Activated T-cell treated with anti-CD3 and anti-CD28 coated beads, Interleukin-2, amount 50 U/mL, for 4 hours (primary cell): Measurements from ENCODE around the gene POLE. TPM values are rescaled to one million over a fixed set of nuclear protein-coding genes. Genes with fewer than 3 reads are reported as not detected.
A peak's percentile ranks its signal among the peaks of the same experiment; 100 is the strongest.

Source experiments
- ATAC-seq, 2 donors: fragments of 200-7000 bp; cut with Tn5 transposase; one replicate each; pipeline ENCODE4 v1.10.0; 2021
- DNase-seq: peaks from one replicate; pipeline ENCODE4 v3.0.0-alpha.2; 2020
- H3K27me3 Mint-ChIP-seq: one replicate; pipeline ENCODE4 v1.8.0; 2021; ENCODE audit warnings: low read depth, mixed read lengths
- H3K36me3 Mint-ChIP-seq: one replicate; pipeline ENCODE4 v1.8.0; 2022; ENCODE audit warnings: mixed read lengths; ENCODE audit not compliant: insufficient read depth
- H3K4me1 Mint-ChIP-seq: one replicate; pipeline ENCODE4 v1.8.0; 2021; ENCODE audit warnings: low read depth, mixed read lengths
- H3K4me3 Mint-ChIP-seq: one replicate; pipeline ENCODE4 v1.8.0; 2021; ENCODE audit warnings: mild to moderate bottlenecking, moderate library complexity, mixed read lengths
- H3K9me3 Mint-ChIP-seq: one replicate; pipeline ENCODE4 v1.8.0; 2021; ENCODE audit warnings: mixed read lengths
- total RNA-seq, 3 donors: library from RNA; stranded (reverse); gene quantifications; one replicate each; pipeline ENCODE4 v1.2.1, GENCODE V29; 2021

Gene POLE
- total RNA-seq, 3 donors from 2014 or later, result 98.4 to 110 (median 101) TPM

DNA sequence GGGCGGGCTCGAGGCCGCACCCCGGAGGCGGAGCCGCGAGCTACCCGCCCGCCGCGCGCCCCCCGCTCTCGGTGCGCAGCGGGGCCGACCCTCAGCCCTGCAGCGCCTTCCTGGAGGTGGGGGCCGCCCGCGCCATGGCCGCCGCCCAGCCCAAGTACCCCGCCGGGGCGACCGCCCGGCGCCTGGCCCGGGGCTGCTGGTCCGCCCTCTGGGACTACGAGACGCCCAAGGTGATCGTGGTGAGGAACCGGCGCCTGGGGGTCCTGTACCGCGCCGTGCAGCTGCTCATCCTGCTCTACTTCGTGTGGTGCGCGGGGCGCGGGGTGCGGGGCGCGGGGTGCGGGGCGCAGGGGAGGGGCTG lies 68.5 kb downstream of the POLE start, which contains the start of gene P2RX2:
Gene P2RX2 (plus strand): TSS at position 94 of the 361 bp plus-strand sequence. CDS start 41 bp downstream, at position 135.
- peaks cover 8% of the 10 kb centered on the region for H3K4me1 Mint-ChIP-seq
- DNase-seq (no peak), ATAC-seq (no peak)
- H3K9me3 Mint-ChIP-seq, result no peaks in the 10 kb centered on the region
- H3K27me3 Mint-ChIP-seq, result peaks cover 36% of the 10 kb centered on the region
- H3K36me3 Mint-ChIP-seq, result peaks cover 2% of the 10 kb centered on the region
- peak within 1 kb of the TSS; percentile 20 for H3K4me3 Mint-ChIP-seq

- peak overlapping the region; percentile 20 for H3K4me3 Mint-ChIP-seq
Measured at GRCh38 chr12:132617822-132618682, 69.1 kb downstream of the POLE start.

DNA sequence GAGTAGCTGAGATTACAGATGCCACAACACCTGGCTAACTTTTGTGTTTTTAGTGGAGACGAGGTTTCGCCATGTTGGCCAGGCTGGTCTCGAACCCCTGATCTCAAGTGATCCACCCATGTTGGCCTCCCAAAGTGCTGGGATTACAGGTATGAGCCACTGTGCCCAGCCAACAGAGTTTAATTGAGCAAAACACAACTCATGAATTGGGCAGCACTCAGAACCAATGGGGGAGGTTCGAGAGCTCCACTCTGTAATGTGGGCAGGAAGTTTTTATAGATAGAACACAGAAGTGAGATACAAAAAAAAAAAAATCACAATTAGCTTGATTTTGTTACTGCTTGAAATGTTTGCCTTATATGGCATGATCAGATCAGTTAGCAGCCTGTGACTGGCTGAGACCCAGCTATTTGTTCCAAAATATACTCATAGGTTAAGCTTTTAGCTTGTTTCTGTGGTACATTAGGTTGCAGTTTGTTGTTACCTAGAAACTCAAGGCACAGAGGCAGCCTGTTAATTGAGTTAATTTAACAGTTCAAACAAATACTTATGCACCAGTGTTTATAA lies 69.9 kb downstream of the POLE start:
- no peak overlapping the region for H3K4me3 Mint-ChIP-seq
- H3K27me3 Mint-ChIP-seq, result peaks cover 36% of the 10 kb centered on the region
- no peaks in the 10 kb centered on the region for H3K9me3 Mint-ChIP-seq
- no peaks in the 10 kb centered on the region for H3K36me3 Mint-ChIP-seq
- ATAC-seq (no peak), DNase-seq (no peak)
- peaks cover 5% of the 10 kb centered on the region for H3K4me1 Mint-ChIP-seq

More at GRCh38 chr12:132617822-132618682, 69.1 kb downstream of the POLE start:
- H3K27me3 Mint-ChIP-seq, result peaks cover 36% of the 10 kb centered on the region
- ATAC-seq, result no peak
- DNase-seq, result no peak
- peaks cover 2% of the 10 kb centered on the region for H3K36me3 Mint-ChIP-seq
- peaks cover 8% of the 10 kb centered on the region for H3K4me1 Mint-ChIP-seq
- no peaks in the 10 kb centered on the region for H3K9me3 Mint-ChIP-seq

DNA sequence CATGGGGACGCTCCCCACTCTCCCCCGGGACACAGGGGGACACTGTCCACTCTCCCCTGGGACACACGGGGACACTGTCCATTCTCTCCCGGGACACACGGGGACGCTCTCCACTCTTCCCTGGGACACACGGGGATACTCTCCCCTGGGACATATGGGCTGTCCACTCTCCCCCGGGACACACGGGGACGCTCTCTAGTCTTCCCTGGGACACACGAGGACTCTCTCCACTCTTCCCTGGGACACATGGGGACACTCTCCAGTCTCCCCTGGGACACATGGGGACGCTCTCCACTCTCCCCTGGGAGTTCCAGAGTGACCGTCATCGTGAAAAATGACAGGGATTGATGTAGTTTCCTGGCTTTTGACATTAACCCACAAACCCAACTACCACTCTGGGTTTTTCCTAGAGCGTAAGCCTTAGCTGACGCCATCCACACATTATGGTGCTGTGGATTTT lies 71.5 kb downstream of the POLE start:
- peaks cover 47% of the 10 kb centered on the region for H3K27me3 Mint-ChIP-seq
- H3K36me3 Mint-ChIP-seq, result no peaks in the 10 kb centered on the region
- no peak for ATAC-seq

GRCh38 chr12:132614861-132615578 lies 72.1 kb downstream of the POLE start:
- Mint-ChIP-seq H3K4me1 (peaks cover 7% of the 10 kb centered on the region), H3K4me3 (no peak overlapping the region), H3K36me3 (no peaks in the 10 kb centered on the region), H3K27me3 (peaks cover 48% of the 10 kb centered on the region), H3K9me3 (no peaks in the 10 kb centered on the region)
- DNase-seq, result peak; percentile 76
- peak; percentile 77 to 89 for ATAC-seq

More for the DNA sequence above, 71.5 kb downstream of the POLE start:
- Mint-ChIP-seq H3K9me3 (no peaks in the 10 kb centered on the region), H3K4me3 (no peak overlapping the region), H3K4me1 (peaks cover 5% of the 10 kb centered on the region)
- no peak for DNase-seq

GRCh38 chr12:132614029-132614428 lies 73.1 kb downstream of the POLE start:
- ATAC-seq (no peak), DNase-seq (no peak)
- no peaks in the 10 kb centered on the region for H3K36me3 Mint-ChIP-seq
- no peaks in the 10 kb centered on the region for H3K9me3 Mint-ChIP-seq
- no peak overlapping the region for H3K4me3 Mint-ChIP-seq
- peaks cover 57% of the 10 kb centered on the region for H3K27me3 Mint-ChIP-seq
- H3K4me1 Mint-ChIP-seq, result peaks cover 7% of the 10 kb centered on the region

- Mint-ChIP-seq H3K4me1 (peaks cover 5% of the 10 kb centered on the region), H3K27me3 (peaks cover 55% of the 10 kb centered on the region), H3K36me3 (no peaks in the 10 kb centered on the region), H3K4me3 (no peak overlapping the region), H3K9me3 (no peaks in the 10 kb centered on the region)
- DNase-seq (no peak), ATAC-seq (no peak)
Measured at GRCh38 chr12:132611620-132612019, 75.5 kb downstream of the POLE start.

DNA sequence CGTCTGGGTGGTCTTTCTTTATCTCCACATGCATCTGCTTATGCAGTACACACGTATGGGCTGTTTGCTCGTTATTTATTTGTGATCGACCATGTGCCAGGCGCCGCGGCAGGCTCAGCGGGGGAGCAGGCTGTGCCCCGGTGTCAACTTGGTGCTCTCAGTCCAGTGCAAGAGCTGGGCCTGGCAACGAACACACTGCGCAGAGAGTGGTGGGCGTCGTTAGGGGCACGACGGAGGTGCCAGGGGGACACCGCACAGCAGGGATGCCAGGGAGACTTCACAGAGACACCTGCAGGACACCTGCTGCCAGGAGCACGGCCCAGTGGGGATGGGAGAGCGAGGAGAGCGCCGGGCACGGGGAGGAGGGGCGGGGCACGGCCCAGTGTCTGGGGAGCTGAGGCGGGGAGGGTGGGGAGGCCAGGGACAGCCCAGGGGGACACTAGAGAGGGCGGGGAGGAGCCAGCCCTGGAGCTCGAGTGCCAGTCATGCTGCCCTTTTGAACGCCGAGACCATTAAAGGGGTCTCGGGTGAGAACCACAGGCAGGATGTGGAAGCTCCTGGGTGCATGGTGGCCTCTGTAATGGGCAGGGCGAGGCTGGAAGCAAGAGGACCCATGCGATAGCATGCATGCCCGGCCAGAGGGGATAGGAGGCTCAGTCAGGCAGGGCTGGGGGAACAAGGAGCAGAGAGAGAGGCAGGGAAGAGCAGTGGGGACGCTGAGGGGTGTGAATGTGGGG lies 76.1 kb downstream of the POLE start:
- DNase-seq (no peak), ATAC-seq (no peak)
- Mint-ChIP-seq H3K9me3 (no peaks in the 10 kb centered on the region), H3K27me3 (peaks cover 55% of the 10 kb centered on the region), H3K36me3 (no peaks in the 10 kb centered on the region), H3K4me1 (peaks cover 5% of the 10 kb centered on the region), H3K4me3 (no peak overlapping the region)

DNA sequence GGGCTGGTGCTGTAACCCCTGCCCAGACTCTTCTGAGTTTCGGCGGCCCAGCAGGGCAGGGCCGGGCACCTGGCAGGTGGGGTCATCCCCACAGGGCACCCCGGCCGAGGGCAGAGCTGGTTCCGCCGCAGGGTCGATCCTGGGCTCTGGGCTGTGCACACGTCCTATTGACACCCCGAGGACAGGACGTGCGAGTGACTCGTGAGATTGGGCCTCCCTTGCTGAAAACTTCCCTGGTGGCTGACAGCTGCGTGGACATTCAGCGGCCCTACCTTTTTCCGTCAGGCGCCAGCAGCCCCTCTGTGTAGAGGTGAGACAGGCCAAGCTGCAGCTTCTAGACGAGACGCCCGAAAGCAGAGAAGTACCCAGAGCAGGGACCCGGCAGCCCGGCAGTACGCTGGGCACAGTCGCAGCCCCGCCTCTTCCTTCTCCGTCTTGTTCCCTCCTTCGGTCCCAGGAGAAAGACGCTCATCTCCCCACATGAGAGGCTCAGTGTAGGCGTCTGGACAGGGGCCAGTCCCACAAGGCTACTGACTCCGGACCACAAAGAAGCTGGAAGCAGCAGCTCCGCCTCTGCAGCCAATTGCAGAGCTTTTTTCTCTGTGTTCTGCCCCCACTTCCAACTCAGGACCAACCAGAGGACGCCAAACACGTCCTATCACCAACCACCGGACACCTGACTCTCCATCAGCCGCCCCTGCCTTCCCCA lies 76.9 kb downstream of the POLE start, which contains the start of gene LRCOL1:
Gene LRCOL1 (minus strand): TSS at position 532 of the 709 bp plus-strand sequence. CDS start 4,331 bp downstream, outside the sequence.
- Mint-ChIP-seq H3K9me3 (no peaks in the 10 kb centered on the region), H3K36me3 (no peaks in the 10 kb centered on the region), H3K4me1 (peaks cover 5% of the 10 kb centered on the region), H3K27me3 (peaks cover 48% of the 10 kb centered on the region), H3K4me3 (peak within 1 kb of the TSS; percentile 37)
- ATAC-seq (peak; percentile 23 to 46), DNase-seq (no peak)

DNA sequence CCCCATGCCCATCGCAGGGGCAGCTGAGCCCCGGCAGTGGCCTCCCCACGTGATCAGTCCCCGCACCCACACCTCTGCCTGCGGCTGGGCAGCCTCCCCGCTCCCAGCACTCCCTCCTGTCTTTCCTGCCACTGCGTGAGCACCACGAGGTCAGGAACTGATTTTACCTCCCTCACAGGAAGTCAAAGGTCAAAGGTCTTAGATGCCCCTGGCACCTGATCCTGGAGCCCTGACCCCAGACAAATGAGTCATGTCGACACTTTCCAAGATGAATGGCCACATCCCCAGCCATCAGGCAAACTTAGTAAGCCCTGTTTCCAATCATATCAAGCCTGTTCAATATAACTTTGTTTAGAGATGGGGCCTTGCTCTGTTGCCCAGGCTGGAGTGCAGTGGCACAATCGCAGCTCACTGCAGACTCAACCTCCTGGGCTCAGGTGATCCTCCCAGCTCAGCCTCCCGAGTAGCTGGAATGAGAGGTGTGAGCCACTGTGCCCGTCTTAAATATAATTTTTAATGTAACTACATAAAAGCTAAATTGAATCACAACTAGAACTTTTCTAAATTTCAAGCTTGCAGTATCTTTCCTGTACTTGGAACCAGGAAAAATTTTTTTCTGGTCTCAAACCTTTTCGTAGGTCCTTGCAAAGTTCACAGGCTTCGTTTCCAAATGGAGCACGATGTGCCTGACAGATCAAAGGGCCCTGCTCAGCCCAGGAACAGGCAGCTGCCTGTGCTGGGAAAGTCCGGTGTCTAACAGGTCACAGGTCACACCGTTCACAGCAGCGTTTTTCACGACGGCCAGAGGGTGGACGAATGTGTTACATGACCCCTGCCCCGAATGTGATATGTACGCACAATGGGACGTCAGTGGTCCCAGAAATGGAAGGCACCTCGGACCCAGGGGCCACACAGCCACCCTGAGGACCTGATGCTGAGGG lies 78.6 kb downstream of the POLE start:
- Mint-ChIP-seq H3K36me3 (no peaks in the 10 kb centered on the region), H3K4me1 (peaks cover 2% of the 10 kb centered on the region), H3K4me3 (no peak overlapping the region), H3K9me3 (no peaks in the 10 kb centered on the region), H3K27me3 (peaks cover 54% of the 10 kb centered on the region)
- no peak for DNase-seq
- no peak for ATAC-seq

GRCh38 chr12:132606927-132607326 lies 80.2 kb downstream of the POLE start:
- DNase-seq (no peak), ATAC-seq (no peak)
- Mint-ChIP-seq H3K4me1 (peaks cover 2% of the 10 kb centered on the region), H3K27me3 (peaks cover 65% of the 10 kb centered on the region), H3K9me3 (no peaks in the 10 kb centered on the region), H3K36me3 (no peaks in the 10 kb centered on the region), H3K4me3 (no peak overlapping the region)

DNA sequence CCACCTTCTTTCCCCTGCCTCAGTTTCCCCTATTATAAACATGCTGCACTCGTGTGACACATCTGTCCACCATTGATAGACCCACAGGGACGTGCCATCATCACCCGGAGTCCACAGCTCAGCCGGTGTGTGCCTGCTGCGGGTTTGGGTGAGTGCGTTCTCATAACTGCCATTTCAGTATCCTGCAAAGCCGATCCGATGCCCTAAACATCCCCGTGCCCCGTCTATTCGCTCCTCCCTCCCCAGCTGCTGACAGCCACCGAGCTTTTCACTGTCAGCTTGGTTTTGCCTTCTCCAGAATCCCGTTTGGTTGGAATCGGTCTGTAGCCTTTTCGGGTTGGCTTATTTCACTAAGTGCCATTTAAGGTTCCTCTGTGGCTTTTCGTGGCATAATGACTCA lies 80.7 kb downstream of the POLE start:
- H3K36me3 Mint-ChIP-seq, result no peaks in the 10 kb centered on the region
- ATAC-seq, result no peak

More for the DNA sequence above, 80.7 kb downstream of the POLE start:
- Mint-ChIP-seq H3K27me3 (peaks cover 64% of the 10 kb centered on the region), H3K4me3 (no peak overlapping the region), H3K4me1 (peaks cover 4% of the 10 kb centered on the region), H3K9me3 (no peaks in the 10 kb centered on the region)
- no peak for DNase-seq
